Kidney epithelial cell (primary cell): ENCODE data around the gene TAF1. TPM values are rescaled to one million over a fixed set of nuclear protein-coding genes. Genes with fewer than 3 reads are reported as not detected.
"Not testable (repeated sequence)": the region's sequence is repeated elsewhere in the genome, so short reads cannot be mapped to it uniquely, and the experiment has no call there.

Source experiments
- DNase-seq: peaks from one replicate; pipeline ENCODE4 v3.0.0-alpha.2; 2010; ENCODE audit warnings: low read depth
- H3K27me3 ChIP-seq: 2 replicates; pipeline ENCODE4 v1.6.0; 2011; ENCODE audit warnings: low read length; ENCODE audit not compliant: control insufficient read depth, insufficient read depth
- H3K36me3 ChIP-seq: 2 replicates; pipeline ENCODE4 v1.5.1; 2011; ENCODE audit warnings: low read length; ENCODE audit not compliant: control insufficient read depth, insufficient read depth
- H3K4me3 ChIP-seq: 2 replicates; pipeline ENCODE4 v1.5.1; 2011; ENCODE audit warnings: low read depth, mild to moderate bottlenecking, control low read depth, low read length
- CTCF ChIP-seq: IDR thresholded peaks from 2 replicates; pipeline ENCODE4 v1.5.1; 2011; ENCODE audit warnings: mild to moderate bottlenecking, moderate library complexity, low read length, control low read depth, inconsistent platforms; ENCODE audit not compliant: insufficient read depth, poor library complexity, severe bottlenecking
- total RNA-seq: library from RNA; depleted of rRNA; stranded (reverse); fragments of >200 nt; gene quantifications from 2 replicates; pipeline ENCODE4 v1.2.3, GENCODE V29; 2015

The TAF1 gene
- total RNA-seq, 1 donor from 2014 or later, result 19.9 TPM

GRCh38 chrX:71439420-71439819 is 73.3 kb downstream of the TAF1 start:
- TF ChIP-seq CTCF, result no peak
- Histone ChIP-seq H3K27me3 (no peaks in the 10 kb centered on the region), H3K36me3 (no peaks in the 10 kb centered on the region), H3K4me3 (no peak overlapping the region)
- no peak for DNase-seq

GRCh38 chrX:71439896-71440295 is 73.7 kb downstream of the TAF1 start:
- TF ChIP-seq CTCF, result no peak
- no peaks in the 10 kb centered on the region for H3K27me3 ChIP-seq
- DNase-seq, result no peak
- H3K36me3 ChIP-seq, result no peaks in the 10 kb centered on the region
- H3K4me3 ChIP-seq, result no peak overlapping the region

DNA sequence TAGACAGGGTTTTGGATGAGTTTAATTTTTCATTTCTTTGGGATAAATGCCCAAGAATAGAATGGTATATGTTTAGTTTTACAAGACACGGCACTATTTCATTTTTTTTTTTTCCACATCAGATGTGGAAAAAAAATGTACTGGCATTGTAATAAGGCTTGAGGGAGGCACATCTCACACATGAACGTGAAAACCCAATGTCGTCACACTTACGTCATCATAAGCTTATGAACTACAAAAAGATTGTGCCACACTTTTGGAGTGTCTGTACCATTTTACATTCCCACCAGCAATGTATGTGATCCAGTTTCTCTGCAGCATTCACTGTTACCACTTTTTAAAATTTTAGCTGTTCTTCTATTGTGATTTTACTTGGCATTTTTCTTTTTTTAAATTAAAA is 74.2 kb downstream of the TAF1 start:
- no peak for TF ChIP-seq CTCF
- H3K4me3 ChIP-seq, result no peak overlapping the region
- no peak for DNase-seq
- no peaks in the 10 kb centered on the region for H3K27me3 ChIP-seq
- H3K36me3 ChIP-seq, result no peaks in the 10 kb centered on the region

DNA sequence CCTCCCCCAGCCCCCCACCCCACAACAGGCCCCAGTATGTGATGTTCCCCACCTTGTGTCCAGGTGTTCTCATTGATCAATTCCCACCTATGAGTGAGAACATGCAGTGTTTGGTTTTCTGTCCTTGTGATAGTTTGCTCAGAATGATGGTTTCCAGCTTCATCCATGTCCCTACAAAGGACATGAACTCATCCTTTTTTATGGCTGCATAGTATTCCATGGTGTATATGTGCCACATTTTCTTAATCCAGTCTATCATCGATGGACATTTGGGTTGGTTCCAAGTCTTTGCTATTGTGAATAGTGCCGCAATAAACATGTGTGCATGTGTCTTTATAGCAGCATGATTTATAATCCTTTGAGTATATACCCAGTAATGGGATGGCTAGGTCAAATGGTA is 75.7 kb downstream of the TAF1 start:
- H3K27me3 ChIP-seq, DNase-seq: not testable (repeated sequence)

DNA sequence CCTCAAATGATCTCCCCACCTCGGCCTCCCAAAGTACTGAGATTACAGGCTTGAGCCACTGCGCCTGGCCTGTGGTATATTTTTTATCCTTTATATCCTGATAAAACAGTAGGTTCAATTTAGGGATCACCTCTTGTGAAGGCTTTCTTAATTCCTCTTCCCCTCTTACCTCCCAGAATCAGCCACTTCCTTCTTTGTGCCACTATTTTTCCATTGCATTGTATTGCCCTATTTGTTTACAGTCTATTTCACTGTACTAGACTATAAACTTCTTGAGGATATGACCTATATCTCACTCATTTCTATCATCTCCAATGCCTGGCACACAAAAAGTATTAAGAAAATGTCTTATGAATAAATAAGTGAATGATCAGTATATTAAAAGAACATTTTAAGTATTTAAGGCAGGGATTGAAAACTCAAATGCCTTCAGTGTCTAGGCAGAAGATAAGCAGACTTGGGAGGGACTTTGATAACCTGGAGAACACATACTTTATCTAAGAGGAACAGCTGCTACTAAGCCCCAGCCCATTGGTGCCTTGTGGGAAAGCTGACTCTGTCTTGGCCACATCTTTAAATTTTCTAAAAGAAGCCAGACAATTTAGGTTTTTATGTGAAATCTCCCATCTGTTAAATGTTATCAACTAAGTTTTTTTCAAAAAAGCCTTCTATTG is 84.4 kb downstream of the TAF1 start:
- Histone ChIP-seq H3K36me3 (peaks cover 1% of the 10 kb centered on the region), H3K27me3 (no peaks in the 10 kb centered on the region), H3K4me3 (no peak overlapping the region)
- DNase-seq, result no peak
- no peak for TF ChIP-seq CTCF

More for the DNA sequence above, 75.7 kb downstream of the TAF1 start:
- not testable (repeated sequence) for H3K4me3 ChIP-seq, H3K36me3 ChIP-seq

DNA sequence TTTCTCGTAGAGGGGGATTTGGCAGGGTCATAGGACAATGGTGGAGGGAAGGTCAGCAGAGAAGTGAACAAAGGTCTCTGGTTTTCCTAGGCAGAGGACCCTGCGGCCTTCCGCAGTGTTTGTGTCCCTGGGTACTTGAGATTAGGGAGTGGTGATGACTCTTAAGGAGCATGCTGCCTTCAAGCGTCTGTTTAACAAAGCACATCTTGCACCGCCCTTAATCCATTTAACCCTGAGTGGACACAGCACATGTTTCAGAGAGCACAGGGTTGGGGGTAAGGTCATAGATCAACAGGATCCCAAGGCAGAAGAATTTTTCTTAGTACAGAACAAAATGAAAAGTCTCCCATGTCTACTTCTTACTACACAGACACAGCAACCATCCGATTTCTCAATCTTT is 85.4 kb downstream of the TAF1 start:
- H3K4me3 ChIP-seq, DNase-seq, H3K27me3 ChIP-seq, H3K36me3 ChIP-seq: not testable (repeated sequence)

- Histone ChIP-seq H3K36me3 (peaks cover 1% of the 10 kb centered on the region), H3K27me3 (no peaks in the 10 kb centered on the region), H3K4me3 (no peak overlapping the region)
- DNase-seq, result no peak
- TF ChIP-seq CTCF, result no peak
Measured at GRCh38 chrX:71453056-71453455, 86.9 kb downstream of the TAF1 start.
